Measurements from ENCODE around the gene IL21. TPM values are rescaled to one million over a fixed set of nuclear protein-coding genes. Genes with fewer than 3 reads are reported as not detected.

IL21 gene
- not detected in 2 replicates for total RNA-seq

DNA sequence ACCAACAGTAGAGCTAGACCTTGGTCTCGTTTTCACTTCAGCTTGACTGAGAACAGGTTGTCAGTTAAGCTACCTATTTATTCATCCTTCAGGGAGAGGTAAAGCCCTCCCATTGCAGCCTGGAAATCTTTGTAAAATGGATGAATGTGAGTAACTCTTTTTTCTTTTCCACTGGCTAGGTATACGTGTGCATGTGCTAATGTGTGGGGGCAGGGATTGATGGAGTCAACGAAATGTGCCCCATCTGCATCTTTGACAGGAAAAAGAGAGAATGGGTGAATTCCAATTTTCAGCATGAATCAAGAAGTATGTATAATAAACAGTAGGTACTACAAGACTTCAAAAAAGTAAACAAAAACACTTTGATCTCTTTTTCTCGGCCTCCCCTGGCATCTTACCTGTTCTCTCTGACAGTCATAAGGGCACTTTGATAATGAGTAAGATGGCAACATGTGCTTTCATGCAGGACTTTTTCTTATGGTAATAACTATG lies at the start of gene IL21:
Gene IL21, minus strand, starts transcription at position 51 of the 492 bp plus-strand sequence. CDS start 55 bp downstream, outside the sequence.

Other genes starting within 250 kb of the IL21 start
- gene ADAD1, start 242.1 kb downstream of the IL21 start, total RNA-seq: not detected in 2 replicates
- not detected in 2 replicates for gene IL2, start 164.3 kb downstream of the IL21 start, total RNA-seq
- 4.7 and 7.9 TPM in 2 replicates for gene BBS12, start 111.6 kb upstream of the IL21 start, total RNA-seq
- gene FGF2, start 205.8 kb upstream of the IL21 start, total RNA-seq: 69.1 and 174 TPM in 2 replicates

Data from smooth muscle cell of the pulmonary artery (primary cell).